ENCODE data around the gene TGFBR2.

TGFBR2 gene

GRCh38 chr3:30578479-30578878 is 27.9 kb upstream of the TGFBR2 start:
- Histone ChIP-seq H3K4me1 (ENCODE audit: control insufficient read depth, insufficient read depth, low read length) (no peaks in the 10 kb centered on the region), H3K4me3 (ENCODE audit: low read depth, low read length) (no peak overlapping the region), H3K27ac (ENCODE audit: extremely low read depth, low read depth, low read length) (no peak overlapping the region), H3K36me3 (ENCODE audit: control insufficient read depth in 2 of 2, insufficient read depth in 1 of 2, low read length in 2 of 2) (no peaks in the 10 kb centered on the region), H3K9me3 (ENCODE audit: control insufficient read depth, insufficient read depth, low read depth, low read length) (no peaks in the 10 kb centered on the region)
- POLR2A ChIA-PET: interaction anchor here (0.7 kb wide), 1 partner anchor 631 kb away, joined by 6 read pairs; no protein-coding TSS in a partner anchor
- CTCF ChIA-PET: interaction anchor here (0.6 kb wide), 1 partner anchor 11 kb away, joined by 3 read pairs; no protein-coding TSS in a partner anchor
- no peak for TF ChIP-seq ZNF140 (tag by site-specific recombination; IDR thresholded peaks at IDR 0.05)
- no peak for TF ChIP-seq REST (tag by site-specific recombination; IDR thresholded peaks at IDR 0.05)
- no peak for TF ChIP-seq ZSCAN4 (tag by site-specific recombination; IDR thresholded peaks at IDR 0.05)
- no peak for TF ChIP-seq ZNF701 (tag by site-specific recombination; IDR thresholded peaks at IDR 0.05)
- no peak for TF ChIP-seq ZBTB48 (tag by site-specific recombination; IDR thresholded peaks at IDR 0.05)
- no peak for TF ChIP-seq PRDM4 (tag by site-specific recombination; IDR thresholded peaks at IDR 0.05)

- CTCF ChIA-PET: interaction anchor here (0.6 kb wide), 1 partner anchor 11 kb away, joined by 3 read pairs; no protein-coding TSS in a partner anchor
- Histone ChIP-seq H3K4me1 (ENCODE audit: control insufficient read depth, insufficient read depth, low read length) (no peaks in the 10 kb centered on the region), H3K36me3 (ENCODE audit: control insufficient read depth in 2 of 2, insufficient read depth in 1 of 2, low read length in 2 of 2) (no peaks in the 10 kb centered on the region), H3K27ac (ENCODE audit: extremely low read depth, low read depth, low read length) (no peak overlapping the region), H3K4me3 (ENCODE audit: low read depth, low read length) (no peak overlapping the region), H3K9me3 (ENCODE audit: control insufficient read depth, insufficient read depth, low read depth, low read length) (no peaks in the 10 kb centered on the region)
- POLR2A ChIA-PET: no interaction called here
- TF ChIP-seq REPIN1 (tag by site-specific recombination; IDR thresholded peaks at IDR 0.05; ENCODE audit: low read depth): no peak
- no peak for TF ChIP-seq ZNF514 (tag by site-specific recombination; IDR thresholded peaks at IDR 0.05)
Observed at GRCh38 chr3:30578986-30579579, 27.3 kb upstream of the TGFBR2 start.

GRCh38 chr3:30581067-30581585 is 25.3 kb upstream of the TGFBR2 start:
- no peaks in the 10 kb centered on the region for H3K36me3 ChIP-seq (ENCODE audit: control insufficient read depth in 2 of 2, insufficient read depth in 1 of 2, low read length in 2 of 2)
- ChIA-PET POLR2A (no interaction called here), CTCF (interaction anchor here (0.6 kb wide), 1 partner anchor 50 kb away, joined by 3 read pairs; no protein-coding TSS in a partner anchor)
- no peak overlapping the region for H3K4me3 ChIP-seq (ENCODE audit: low read depth, low read length)
- no peak overlapping the region for H3K27ac ChIP-seq (ENCODE audit: extremely low read depth, low read depth, low read length)
- H3K4me1 ChIP-seq (ENCODE audit: control insufficient read depth, insufficient read depth, low read length): no peaks in the 10 kb centered on the region
- H3K9me3 ChIP-seq (ENCODE audit: control insufficient read depth, insufficient read depth, low read depth, low read length): no peaks in the 10 kb centered on the region
- no peak for TF ChIP-seq ZSCAN18 (tag by site-specific recombination; IDR thresholded peaks at IDR 0.05)
- no peak for TF ChIP-seq GLI4 (tag by site-specific recombination; IDR thresholded peaks at IDR 0.05)
- TF ChIP-seq ZNF626 (tag by site-specific recombination; IDR thresholded peaks at IDR 0.05): no peak
- no peak for TF ChIP-seq ZNF473 (tag by site-specific recombination; IDR thresholded peaks at IDR 0.05)
- TF ChIP-seq ZNF146 (tag by site-specific recombination; IDR thresholded peaks at IDR 0.05): no peak
- no peak for TF ChIP-seq IKZF3 (tag by site-specific recombination; IDR thresholded peaks at IDR 0.05)
- TF ChIP-seq ZNF518A (tag by site-specific recombination; conservative IDR thresholded peaks at IDR 0.05; ENCODE audit: low read depth): no peak
- TF ChIP-seq ZNF707 (tag by site-specific recombination; IDR thresholded peaks at IDR 0.05): no peak

All from HEK293 (cell line).